GM12874 (cell line): ENCODE data around the gene PLEKHA6.

Experiments used
- TF ChIP-seq, protein P1 (sequence below): IDR thresholded peaks from 2 replicates; pipeline ENCODE4 v1.5.1; 2011; ENCODE audit warnings: low read depth, mild to moderate bottlenecking, control low read depth, low read length, moderate library complexity; ENCODE audit not compliant: insufficient read depth

PLEKHA6 gene

DNA sequence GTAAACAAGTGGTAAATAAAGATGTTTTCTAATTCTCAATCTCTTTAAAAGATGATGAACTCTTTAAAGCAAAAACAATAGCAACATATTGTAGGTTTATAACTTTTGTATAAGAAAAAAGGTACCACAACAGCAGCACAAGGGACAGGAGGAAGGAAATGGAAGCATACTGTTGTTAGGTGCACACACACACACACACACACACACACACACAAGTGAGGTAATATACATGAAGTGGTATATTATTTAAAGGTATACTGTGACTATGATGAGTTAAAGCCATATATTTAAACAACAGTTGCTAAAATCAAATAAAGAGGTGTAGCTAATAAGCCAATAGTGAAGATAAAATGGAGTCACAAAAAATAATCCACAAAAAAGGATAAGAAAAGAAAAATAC, 31.9 kb upstream of the PLEKHA6 start:
- TF ChIP-seq, protein P1, sequence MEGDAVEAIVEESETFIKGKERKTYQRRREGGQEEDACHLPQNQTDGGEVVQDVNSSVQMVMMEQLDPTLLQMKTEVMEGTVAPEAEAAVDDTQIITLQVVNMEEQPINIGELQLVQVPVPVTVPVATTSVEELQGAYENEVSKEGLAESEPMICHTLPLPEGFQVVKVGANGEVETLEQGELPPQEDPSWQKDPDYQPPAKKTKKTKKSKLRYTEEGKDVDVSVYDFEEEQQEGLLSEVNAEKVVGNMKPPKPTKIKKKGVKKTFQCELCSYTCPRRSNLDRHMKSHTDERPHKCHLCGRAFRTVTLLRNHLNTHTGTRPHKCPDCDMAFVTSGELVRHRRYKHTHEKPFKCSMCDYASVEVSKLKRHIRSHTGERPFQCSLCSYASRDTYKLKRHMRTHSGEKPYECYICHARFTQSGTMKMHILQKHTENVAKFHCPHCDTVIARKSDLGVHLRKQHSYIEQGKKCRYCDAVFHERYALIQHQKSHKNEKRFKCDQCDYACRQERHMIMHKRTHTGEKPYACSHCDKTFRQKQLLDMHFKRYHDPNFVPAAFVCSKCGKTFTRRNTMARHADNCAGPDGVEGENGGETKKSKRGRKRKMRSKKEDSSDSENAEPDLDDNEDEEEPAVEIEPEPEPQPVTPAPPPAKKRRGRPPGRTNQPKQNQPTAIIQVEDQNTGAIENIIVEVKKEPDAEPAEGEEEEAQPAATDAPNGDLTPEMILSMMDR = no peak

GRCh38 chr1:204390751-204391466, 31.2 kb upstream of the PLEKHA6 start:
- TF ChIP-seq, protein P1 = no peak

- TF ChIP-seq, protein P1 = no peak
Measured at GRCh38 chr1:204385727-204386126, 26.0 kb upstream of the PLEKHA6 start.

DNA sequence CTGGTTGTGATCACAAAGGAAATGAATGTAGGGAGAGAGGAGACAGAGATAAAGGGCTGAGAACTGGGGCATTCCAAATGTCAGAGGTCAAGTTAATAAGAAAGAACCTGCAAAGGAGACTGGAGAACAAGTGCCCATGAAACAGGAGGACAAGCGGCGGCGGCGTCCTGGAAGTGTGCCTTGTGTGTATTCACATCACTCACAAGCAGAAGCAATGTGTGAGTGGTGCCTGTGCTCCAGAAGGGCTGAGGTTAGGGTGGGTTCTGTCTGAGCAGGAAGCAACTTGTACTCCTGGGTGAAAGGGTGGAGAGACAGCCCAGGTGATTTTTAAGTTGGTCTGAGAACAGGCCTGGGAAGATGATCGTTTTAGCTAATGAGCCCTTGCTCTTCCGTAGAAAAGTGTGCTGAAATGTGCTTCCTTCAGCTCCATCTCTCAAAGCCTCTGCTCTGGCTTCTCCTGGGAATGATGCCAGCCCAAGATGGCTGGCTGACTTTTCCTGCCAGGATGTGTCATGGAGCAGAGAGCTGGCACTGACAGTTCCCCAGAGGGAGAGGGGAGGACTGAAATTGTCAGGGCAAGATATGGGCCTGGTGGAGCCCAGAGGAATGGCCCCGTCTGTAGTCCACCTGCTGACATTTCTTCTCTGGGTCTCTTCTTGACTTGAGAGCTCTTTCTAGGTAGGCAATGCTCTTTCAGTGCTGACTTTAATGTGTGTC, 25.1 kb upstream of the PLEKHA6 start:
- TF ChIP-seq, protein P1 = no peak

DNA sequence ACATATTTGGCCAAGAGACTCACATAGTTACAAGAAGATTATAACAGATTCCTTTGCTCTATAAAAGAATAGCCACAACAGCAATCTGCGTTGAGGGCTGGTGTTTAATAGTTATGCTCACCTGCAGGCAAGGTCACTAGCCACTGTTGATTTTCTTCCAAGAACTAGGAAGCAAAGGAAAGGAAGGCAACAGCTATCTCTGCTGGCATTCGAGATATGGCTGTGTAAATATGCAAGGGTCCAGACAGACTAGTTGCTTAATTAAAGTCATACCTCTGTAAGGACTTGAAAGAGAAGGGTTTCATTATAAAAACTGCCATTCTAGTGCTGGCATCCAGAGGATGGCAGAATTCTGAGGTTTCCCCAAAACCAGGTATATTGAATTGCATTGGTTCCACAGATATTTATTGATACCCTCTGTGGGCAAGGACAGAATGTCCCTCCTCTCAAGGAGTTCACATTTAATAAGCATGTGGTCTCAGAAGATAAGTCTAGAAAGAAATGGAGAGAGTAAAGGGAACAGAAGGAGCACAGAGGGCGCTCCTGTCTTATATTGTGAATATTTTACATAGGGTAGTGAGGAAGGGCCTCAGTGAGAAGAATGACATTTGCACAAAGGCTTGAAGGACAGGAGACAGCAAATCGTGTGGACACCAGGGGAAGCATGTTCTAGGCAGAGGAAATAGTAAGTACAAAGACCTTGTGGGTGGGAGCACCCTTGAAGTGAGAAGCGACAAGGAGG, 23.6 kb upstream of the PLEKHA6 start:
- TF ChIP-seq, protein P1 = no peak

- TF ChIP-seq, protein P1 = no peak
Measured at GRCh38 chr1:204382714-204383083, 23.0 kb upstream of the PLEKHA6 start.

DNA sequence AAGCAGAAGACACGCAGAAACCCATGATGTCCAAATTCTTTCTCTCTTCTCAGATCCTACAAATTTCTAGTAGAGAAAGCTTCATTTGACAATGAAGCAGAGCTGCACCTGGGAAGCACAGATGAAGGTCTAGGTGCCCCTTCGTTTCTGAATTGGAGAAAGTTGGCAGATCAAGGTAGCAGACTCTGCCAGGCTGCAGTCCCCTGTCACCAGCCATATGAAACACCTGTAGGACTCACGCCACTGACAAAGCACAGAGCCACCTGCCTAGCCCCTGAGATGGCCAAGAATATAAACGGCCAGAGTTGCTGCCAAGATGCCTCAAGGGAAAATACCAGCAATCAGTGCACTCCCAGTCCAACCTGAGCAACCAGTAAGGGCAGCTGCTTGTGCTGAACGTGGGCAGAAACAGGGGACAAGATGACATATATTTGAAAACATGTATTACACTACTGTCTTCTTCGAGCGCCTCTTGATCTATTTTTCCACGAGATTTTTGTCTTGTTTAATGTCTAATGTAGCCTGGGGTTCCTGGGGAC, 20.6 kb upstream of the PLEKHA6 start:
- TF ChIP-seq, protein P1 = no peak
